DLD1 (cell line): ENCODE measurements around the gene ZNF576.

Source experiments
- in situ Hi-C: cut with HindIII; loops from 2 replicates; pipeline ENCODE4 v1.10.0; 2017; ENCODE audit warnings: low sequenced_read_pairs

The ZNF576 gene, protein sequence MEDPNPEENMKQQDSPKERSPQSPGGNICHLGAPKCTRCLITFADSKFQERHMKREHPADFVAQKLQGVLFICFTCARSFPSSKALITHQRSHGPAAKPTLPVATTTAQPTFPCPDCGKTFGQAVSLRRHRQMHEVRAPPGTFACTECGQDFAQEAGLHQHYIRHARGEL

DNA sequence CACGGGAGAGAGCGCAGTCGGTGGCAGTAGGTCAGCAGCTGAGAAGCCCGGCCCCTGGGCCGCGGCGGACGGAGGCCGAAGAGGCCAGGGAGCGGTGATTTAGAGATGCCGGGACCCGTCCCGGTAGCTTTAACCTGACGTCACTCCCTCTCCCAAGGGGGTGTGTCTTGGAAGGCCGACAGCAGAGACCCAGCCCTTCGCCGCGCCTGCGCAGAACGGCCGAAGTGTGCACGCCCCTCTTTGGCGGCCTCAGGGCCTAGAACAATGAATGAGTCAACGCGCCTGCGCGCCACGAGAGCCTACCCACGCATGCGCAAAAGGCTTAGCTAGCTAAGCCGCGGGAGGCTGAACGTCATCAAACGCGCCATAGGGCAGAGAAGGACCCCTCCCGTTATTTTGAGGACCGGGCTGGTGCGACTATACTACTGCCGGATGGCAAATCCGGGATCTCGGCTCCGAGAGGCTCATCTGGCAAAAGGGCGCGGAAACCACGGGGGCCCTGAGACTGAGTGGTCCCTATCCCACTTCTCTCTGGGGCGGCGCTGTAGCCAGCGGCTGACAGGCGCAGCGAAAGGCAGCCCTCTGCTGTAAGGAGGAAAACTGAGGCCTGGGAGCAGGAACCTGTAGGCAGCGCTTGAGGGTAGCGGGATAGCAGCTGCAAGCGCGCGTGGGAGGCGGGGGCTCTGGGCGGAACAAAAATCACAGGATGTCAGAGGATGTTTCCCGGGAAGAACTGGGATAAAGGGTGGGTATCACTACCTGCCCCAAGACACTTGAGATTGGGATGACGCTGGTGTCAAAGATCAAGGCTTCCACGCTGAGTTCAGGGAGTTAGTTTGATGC, at the start of gene ZNF576, which contains the start of gene IRGQ:
Gene ZNF576, plus strand, starts transcription at position 597 of the 843 bp plus-strand sequence. CDS start 514 bp downstream, outside the sequence.
Gene IRGQ, minus strand, starts transcription at position 136 of the 843 bp plus-strand sequence. CDS start 796 bp downstream, outside the sequence.
- in situ Hi-C loops, result no loop called here

DNA sequence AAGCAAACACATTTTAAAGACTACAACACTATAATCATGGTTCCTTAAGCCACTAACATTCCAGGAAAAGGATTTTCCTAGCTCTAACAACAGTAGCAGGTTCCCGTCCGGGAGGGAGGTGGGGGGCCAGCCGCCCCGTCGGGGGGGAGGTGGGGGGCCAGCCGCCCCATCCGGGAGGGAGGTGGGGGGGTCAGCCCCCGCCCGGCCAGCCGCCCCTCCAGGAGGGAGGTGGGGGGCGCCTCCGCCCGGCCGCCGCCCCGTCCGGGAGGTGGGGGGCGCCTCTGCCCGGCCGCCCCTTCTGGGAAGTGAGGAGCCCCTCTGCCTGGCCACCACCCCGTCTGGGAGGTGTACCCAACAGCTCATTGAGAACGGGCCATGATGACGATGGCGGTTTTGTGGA, 48.5 kb upstream of the ZNF576 start:
- in situ Hi-C loops, result loop anchor here (25.0 kb wide), 1 partner anchor 111 kb away; no protein-coding TSS in a partner anchor

DNA sequence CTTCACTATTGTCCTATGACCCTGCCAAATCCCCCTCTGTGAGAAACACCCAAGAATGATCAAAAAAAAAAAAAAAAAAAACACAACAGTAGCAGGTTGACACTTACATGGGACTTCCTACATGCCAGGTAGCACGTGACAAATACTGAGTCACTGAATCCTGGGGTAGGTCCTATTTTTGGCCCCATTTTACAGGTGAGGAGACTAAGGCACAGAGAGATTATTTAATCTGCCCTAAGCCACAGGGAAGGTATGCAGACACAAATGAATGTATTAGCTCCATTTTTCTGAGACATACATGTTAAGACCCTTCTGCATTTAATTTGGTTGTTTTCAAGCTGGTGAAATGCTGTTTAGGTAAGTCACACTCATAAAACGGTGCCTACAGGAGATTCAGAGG, 47.7 kb upstream of the ZNF576 start:
- in situ Hi-C loops, result loop anchor here (25.0 kb wide), 1 partner anchor 111 kb away; no protein-coding TSS in a partner anchor

DNA sequence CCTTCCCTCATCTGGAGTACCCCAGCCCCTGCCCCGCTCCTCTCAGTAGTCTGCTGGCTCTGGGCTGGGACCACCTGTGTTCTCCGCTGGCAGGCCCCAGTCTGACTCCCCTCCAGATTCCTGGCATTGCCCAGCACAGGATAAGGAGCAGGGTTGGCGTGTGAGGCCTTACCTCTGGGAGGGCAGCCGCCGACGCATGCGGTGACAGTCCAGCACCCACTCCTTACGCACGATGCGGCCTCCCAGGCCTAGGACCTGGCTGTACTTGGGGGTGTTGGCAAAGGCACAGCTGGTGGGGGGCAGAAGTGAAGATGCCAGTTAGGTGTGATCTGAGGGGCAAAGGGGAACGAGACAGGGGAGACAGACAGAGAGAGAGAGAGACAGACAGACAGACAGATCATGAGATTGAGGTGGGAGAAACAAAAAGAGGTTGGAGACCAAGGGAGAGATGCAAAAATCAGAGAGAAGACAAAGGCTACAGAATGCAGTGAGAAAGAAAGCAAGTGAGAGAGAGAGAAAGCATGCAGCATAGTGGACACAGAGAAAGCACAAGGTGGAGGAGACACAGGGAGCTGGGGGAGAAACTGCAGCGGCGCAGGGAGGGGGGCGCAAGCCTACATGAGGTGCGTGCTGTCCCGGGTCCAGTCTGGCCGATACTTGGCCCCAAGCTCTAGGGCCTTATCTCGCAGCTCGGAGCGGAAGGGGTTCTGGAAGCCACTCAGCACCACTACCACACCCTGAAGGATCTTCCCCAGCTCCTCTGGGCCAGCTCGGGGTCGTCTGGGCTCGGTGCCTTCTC, 44.8 kb upstream of the ZNF576 start:
- in situ Hi-C loops, result no loop called here

DNA sequence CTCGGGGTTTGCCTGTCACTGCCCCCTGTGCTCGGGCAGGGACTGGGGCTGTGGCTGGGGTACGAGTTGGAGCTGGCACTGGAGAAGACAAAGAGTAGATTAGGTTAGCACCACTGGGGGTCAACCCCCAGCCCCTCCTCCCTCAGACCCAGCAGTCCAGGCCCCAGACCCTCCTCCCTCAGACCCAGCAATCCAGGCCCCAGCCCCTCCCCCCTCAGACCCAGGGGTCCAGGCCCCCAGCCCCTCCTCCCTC, 44.3 kb upstream of the ZNF576 start:
- in situ Hi-C loops, result no loop called here

DNA sequence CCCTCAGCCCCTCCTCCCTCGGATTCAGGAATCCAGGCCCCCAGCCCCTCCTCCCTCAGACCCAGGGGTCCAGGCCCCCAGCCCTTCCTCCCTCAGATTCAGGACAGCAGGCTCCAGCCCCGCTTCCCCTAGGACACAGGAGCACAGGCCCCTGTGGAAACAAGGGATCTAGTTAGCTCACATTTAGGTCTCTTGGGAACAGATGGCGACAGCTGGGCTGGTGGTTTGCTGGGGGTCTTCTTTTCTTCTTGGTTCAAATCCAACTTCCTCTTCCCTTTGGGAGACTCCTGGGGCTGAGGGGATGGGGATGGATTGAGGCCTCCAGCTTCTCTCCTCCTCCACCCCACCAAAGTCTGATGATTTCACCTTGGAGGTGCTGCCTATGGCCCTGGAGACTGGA, 43.8 kb upstream of the ZNF576 start:
- in situ Hi-C loops, result no loop called here

DNA sequence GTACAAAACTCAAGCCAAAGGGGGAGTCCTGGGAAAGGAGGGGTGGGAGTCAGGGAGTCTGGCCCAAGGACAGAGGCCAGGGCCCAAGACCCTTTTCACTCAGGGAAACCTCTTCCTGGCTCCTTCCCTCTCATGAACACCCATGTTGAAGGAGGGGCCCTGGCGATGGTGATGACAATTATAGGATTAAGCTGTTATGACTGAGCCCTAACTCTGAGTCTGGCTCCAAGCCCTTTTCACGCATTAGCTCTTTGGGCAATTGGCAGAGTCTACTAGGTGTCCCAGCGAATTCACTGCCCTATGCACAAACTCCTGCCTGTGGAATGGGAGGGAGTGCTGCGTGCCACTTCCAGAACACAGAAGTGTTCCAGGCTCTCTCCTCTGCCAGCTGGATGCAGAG, 42.7 kb upstream of the ZNF576 start:
- in situ Hi-C loops, result no loop called here

DNA sequence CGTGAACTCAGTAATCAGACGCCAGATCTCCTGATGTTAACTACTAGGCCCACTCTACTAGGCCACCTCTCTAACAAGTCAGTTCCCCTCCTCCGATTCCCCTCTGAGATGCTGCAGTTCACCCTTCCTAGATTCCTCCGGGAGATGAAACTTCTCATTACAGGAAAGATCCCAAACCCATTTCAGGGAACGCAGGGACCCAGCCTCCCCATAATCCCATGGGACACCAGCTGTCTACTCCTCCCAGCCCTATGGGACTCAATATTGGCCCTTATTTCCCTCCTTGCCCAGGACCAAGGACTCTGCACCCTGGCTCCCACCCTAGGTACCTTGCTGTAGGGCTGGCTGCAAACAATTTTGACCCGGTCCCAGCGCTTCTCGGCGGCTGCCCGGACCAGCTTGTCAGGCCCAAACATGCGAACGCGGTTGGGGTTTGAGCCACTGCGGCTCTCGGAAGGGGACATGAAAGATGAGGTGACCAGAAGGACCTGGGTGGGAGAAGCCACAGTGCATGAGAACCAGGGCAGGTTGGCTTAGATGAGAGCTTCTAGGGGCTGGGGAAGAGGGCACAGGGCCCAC, 42.0 kb upstream of the ZNF576 start:
- in situ Hi-C loops, result no loop called here

DNA sequence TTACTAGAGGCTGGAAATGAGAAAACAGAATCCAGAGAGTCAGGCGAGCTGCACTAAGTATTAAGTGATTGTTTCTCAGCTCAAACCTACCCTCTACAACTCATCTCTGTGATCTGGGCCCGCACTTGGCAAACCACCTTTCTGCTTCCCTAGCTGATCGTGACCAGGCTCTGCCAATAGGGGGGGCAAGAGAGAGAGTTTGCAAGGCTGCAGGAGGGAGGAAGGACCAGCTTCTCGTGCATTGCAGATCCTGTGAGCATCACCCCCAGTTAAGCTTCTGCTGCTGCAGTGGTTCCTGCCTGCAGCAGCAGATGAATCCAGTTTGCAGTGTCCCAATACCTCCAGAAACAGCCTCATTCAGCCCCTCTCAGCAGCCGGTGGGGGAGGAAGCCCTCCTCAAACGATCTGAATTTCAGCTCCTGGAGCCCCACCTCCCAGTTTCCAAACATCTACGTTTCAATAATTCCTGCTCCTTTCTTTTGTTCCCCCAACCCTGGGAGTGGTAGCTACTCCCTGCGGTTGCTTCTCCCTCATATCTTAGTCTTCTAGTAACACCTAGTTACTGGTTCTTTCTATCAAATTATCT, 41.1 kb upstream of the ZNF576 start:
- in situ Hi-C loops, result no loop called here

DNA sequence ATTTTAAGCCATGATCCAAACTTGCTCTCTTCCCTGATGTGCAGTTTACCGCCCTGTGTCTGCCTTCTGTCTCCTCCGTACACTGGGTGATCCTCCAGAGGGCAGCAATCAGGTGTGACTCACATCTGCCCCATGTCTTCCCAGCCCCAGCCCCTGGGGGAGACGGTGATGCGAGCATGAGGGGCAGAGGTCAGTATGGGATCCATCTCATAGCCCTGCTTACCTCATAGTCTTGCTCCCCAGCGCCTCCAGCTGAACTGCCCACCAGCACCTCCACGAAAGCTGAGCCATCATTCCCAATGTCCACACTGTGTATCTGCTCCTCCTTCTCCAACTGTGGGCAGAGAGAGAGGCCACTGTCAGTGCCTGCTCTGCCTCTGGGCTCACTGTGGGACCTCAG, 35.7 kb upstream of the ZNF576 start:
- in situ Hi-C loops, result no loop called here

DNA sequence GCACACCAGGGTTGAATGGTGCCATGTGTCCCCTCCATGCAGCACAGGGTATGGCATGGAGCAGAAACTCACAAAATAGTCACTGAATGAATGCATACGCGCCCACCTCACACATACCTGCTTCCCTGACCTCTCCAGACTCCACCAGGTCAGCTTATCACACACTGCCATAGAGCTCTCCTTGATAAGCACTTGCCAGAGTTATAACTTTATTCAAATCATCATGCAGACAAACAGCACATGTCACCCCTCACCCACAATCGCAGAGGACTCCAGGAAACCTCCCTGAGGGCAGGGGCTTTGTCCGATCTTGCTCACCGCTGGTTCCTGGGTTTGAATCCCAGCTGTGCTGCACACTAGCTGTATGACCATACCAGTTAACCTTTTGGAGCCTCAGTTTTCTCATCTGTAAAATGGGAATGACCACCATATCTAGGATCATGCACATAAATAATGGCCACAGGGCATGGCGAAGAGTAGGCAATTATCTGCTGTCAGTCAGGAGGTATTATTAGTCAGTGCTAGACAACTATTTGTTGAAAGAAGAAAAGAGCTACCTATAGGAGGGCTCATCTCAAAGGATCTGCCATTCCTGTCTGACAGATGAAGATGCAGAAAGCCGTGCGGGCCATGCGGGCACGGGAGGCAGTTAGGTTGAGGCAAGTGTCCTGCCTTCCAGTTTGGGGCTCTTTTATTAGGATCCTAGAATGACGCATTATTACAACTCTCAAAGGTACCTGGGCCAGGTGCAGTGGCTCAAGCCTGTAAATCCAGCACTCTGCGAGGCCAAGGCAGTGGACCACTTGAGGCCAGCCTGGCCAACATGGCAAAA, 35.0 kb upstream of the ZNF576 start:
- in situ Hi-C loops, result no loop called here

DNA sequence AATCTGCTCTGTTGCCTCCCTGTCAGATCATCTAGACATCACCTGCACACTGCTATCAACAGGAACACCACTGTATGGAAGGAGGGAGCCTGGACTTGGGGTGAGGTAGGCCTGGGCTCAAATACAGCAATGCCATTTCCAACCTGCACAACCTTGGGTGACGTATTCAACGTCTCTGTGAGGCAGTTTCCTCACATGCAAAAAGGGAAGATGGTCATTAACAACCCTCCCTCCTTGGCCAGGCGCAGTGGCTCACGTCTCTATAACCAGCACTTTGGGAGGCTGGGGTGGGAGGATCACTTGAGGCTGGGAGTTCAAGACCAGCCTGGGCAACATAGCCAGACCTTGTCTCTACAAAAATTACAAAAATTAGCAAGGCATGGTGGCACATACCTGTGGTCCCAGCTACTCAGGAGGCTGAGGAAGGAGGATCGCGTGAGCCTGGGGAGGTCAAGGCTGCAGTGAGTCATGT, 34.1 kb upstream of the ZNF576 start:
- in situ Hi-C loops, result no loop called here

DNA sequence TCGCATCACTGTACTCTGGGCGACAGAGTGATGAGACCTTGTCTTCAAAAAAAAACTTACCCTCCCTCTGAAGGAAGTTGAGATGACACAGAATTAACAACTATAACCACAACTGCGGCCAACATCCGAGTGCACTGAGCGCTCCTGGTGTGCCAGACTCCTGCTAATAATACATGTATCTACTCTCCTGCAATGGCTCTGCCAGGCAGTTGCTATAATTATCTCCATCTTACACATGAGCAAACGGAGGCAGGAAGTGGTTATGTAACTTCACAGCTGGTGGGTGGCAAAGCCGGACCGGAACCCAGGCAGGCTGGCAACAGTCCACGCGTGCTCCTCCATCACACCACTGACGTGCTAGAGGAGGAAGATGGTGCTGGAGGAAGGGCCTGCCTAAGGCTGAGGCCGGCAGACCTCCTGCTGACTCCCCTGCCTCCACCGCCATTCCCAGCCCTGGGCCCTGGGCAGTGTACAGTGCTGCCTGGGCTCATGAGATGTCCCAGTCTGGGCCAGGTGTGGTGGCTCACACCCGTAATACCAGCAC, 33.6 kb upstream of the ZNF576 start:
- in situ Hi-C loops, result no loop called here

DNA sequence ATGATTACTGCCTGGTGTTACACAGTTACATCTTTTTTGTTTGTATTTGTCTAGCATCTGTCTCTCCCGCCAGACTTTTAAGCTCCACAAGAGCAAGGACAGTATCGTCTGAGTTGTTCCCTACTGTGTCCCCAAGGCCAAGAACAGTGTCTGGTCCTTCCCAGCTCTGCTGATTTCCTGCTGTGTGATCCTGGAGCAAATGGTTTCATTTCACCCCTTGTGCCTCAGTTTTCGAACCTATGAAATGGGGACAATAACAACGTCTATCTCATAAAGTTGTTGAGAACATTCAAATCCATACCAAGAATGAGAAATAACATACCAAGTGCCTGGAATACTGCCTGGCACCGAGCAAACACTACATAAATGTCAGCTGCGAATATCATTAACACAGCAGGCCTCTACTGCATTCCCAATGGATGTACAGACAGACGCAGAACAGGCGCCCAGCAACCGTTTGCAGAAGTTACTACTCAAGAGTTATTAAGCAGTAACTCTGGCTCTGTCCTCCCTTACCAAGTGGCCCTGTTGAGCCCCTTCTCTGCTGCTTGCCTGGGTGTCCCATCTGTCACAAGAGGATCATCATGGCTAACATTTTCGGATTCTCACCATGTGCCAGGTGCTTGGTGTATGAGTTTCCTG, 32.5 kb upstream of the ZNF576 start:
- in situ Hi-C loops, result no loop called here

DNA sequence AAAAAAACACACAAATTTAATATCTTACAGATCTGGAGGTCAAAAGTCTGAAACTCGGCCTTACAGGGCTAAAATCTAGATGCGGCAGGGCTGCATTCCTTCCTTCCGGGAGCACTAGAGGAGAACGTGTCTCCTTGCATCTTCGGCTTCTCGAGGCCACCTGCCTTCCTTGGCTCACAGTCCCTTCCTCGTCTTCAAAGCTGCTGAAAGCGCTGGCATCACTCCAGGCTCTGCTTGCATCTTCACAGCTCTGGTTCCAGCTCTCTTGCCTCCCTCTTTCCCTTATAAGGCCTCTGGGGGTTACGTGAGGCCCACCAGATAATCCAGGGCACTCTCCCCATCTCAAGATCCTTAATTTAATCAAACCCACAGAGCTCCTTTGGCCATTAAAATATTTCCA, 31.6 kb upstream of the ZNF576 start:
- in situ Hi-C loops, result no loop called here

DNA sequence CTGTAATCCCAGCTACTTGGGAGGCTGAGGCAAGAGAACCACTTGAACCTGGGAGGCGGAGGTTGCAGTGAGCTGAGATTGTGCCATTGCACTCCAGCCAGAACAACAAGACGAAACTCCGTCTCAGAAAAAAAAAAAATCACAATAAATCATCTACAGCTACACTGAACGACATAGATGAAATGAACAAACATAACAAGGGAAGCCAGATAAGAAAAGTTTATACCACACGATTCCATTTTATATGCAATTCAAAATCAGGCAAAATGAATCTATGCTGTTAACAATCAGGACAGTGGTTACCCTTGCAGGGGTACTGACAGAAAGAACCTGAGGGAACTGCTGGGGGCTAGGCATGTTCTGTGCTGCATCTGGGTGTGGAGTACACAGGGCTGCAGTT, 26.7 kb upstream of the ZNF576 start:
- in situ Hi-C loops, result no loop called here

DNA sequence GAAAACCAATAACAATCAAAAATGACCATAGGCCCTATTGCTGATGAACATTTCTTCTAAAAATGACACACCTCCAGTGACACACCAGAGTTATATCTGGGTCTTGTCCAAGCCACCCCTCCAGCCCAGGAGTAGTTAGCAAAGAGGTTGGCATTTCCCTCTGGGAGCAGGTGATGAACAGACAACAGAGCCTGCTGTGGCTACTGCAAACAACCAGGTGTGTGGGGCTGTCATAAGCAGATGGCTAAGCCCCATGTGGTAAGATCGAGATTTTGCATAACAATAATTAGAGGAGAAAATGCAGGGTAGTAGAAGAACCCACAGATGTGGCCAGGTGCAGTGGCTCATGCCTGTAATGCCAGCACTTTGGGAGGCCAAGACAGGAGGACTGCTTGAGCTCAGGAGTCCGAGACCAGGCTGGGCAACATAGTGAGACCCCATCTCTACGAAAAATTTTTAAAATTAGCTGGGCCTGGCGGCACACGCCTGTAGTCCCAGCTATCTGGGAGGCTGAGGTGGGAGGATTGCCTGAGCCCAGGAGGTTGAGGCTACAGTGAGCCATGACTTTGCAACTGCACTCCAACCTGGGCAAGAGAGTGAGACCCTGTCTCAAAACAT, 26.1 kb upstream of the ZNF576 start:
- in situ Hi-C loops, result no loop called here

DNA sequence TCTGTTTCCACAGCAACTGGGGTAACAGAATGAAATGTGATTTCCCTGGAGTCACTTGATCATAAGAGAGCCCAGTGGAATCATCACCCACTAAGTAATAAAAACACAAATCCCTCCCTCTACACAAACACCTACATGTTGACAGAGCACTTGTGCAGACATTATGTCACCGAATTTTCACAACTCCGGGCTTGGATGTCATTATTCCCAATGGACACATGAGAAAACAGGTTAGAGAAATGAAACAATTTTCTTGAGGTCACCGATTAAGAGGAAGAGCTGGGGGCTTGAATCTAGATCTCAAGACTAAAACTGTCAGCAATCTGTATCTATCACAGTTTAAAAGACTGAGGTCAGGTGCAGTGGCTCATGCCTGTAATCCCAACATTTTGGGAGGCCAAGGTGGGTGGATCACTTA, 24.2 kb upstream of the ZNF576 start:
- in situ Hi-C loops, result no loop called here
